HG02973 (cell line): ENCODE measurements around the gene TMEM170B.

Experiments
- ATAC-seq: cut with Tn5 transposase; IDR thresholded peaks from one replicate; pipeline ENCODE4 v1.9.1; 2021; ENCODE audit warnings: moderate library complexity; ENCODE audit not compliant: unreplicated experiment

TMEM170B gene

DNA sequence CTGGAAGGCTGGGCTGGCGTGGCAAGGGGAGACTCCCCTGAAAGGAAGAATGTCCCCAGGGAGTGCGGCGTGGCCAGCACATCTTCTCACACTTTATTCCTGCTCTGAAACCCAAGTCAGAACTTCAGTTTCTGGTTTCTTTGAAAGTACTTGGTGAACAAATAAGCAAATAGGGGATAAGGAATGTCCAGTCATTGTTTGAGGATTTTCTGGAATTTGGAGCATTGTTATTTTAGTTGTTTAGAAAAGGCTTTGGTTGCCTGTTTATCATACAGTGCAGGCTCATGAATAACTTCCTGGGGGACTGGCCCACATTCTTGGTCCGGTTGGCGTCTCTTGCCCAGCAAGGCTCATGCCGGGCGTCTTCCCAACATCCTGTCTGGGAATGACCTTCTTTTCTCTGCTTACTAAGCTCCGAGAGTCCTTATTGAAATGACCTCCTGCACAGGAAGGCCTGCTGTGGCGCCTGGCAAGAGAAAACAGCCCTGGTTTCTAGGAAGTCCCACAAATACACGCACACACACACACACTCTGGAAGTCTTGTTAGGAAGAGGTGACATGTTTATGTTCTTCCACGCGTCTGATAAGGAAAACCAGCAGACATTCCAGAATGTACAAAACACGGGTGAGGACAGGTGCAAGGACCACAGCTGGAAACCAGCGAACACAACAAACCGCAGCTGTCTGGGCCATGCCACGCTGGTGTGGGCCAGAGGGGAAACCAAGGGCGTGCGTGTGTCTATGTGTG, 71.9 kb downstream of the TMEM170B start:
- no peak for ATAC-seq

DNA sequence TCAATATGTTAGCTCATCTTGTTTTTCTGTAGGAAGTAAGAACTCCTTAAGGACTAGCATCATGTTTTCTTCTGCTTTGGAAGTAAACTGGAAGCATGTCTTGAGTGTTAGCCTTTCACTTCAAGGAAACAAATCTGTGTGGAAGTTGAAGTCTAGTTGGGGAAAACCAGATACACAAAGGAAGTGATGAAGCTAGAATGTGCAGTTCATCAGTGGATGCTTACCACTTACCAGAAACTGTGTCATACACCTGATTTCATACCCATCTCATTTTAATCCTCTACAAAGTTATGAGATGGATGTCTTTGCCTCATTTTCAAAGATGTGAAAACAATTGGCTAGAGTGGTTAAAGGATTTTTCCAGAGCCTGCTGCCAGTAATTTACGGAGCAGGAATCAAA, 75.8 kb downstream of the TMEM170B start:
- no peak for ATAC-seq

DNA sequence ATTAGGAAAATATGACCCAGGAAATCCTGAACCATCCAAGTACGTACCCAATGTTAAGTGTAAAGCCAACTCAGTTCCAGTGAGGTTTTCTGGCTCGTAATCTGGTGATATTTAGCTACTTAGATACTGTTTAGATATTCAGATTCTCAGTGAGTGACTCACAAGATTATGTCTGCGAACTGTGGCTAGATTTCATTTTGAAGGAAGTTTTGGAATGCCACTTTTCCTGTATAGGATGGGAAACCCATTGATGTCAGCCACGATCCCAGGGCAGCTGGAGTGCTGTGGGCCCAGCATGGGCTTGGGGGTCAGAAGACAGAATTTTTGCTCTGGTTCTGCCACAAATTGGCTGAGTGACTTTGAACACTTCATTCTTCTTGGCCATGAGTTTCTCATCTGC, 76.3 kb downstream of the TMEM170B start:
- ATAC-seq = no peak

DNA sequence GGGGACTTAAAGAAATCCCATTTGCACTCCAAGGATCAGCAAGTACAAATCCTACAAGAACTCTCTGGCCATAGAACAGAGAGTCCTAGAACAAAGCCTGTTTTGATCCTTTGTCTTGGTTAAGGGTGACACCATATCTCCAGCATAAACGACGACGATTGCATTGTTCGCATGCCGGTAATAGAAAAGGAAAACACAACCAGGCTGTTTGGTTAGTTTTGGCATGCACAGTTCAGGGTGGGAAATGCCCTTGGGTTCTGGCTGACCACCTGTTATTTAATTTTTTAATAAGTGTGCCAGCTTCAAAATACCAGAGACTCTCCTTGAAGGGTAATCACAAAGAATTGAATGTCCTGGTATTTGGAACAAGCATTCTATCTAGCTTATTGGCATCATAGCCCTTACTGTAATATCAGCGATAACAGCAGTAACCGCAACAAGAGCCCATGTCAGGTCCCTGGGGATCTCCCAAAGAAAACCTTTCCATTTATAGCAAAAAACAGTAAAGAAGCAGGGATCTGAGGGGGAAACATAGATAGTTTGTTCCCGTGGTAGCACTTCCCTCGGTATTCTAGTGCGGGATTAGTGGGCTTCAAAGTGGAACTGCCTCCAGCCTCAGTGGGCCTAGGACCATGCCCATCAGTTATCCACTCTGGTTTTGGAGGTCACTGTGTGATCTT, 77.1 kb downstream of the TMEM170B start:
- no peak for ATAC-seq

DNA sequence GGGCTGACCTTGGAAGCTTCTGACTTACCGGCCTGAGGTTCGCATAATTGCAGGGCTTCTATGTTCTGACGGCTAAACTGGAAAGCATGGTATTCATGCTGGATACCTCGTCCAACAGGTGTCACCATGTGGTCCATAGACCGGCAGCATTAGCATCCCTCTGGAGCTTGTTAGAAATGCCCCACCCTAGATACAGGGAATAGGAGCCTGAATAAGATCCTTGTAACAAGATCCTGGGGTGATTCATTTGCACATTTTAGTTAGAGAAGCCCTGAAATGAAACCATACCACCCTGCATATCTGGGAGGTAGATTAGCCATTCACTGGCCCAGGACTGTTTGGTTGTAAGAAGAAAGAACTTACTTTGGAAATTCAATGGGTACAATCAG, 77.7 kb downstream of the TMEM170B start:
- ATAC-seq = no peak

DNA sequence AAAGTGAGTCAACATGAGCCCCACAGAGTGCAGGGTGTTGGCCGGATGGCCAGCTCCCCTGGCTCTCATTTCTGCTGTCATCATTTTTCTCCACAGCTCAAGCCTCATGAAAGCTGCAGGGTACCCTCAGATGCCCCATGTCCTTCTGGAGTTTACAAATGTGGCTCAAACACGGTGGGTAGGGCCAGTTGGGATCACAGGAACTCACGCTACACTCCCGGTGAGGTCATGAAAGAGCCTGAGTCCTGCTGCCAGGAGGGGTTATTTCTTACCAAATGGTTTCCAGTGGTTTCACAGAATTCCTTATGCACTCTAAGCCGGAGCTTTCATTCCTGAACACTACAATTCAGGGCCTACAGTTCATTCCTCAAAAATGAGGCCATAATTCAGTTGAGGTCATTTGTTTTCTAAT, 78.7 kb downstream of the TMEM170B start:
- no peak for ATAC-seq

DNA sequence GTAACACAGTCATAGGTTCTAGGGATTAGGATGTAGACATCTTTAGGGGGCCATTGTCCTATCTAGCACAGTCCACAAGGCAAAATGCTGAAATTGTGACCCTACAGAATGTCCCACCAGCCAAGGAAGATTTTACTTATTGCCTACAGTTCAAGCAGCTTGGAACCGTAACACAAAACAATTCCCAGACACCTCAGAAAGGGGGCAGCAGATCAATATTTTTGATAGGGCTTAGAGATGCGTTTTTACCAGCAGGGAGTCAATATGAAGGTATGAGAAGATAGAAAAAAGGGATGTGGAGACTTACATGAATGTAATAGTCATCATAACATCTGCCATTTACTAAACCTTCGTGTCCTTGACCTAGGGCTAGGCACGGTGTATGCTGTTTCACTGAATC, 81.0 kb downstream of the TMEM170B start:
- ATAC-seq = no peak

DNA sequence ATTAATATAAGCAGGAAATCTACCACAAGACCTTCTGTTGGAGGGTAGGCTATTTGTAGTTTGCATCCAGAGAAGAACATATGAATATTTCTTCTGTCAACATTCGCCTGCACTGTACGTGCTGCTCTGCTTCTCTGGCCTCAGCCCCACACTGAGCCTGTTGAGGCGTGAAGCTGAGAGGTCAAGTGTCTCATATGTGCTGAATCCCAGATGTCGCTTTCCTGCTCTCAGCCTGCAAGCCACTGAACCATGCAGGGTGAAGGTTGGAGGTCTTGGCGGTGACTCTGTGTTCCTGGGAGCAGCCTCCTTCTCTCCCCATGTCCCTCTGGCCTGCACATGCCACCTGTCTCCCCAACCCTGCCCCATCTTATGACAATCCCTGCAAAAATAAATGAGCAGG, 83.6 kb downstream of the TMEM170B start:
- ATAC-seq = no peak

DNA sequence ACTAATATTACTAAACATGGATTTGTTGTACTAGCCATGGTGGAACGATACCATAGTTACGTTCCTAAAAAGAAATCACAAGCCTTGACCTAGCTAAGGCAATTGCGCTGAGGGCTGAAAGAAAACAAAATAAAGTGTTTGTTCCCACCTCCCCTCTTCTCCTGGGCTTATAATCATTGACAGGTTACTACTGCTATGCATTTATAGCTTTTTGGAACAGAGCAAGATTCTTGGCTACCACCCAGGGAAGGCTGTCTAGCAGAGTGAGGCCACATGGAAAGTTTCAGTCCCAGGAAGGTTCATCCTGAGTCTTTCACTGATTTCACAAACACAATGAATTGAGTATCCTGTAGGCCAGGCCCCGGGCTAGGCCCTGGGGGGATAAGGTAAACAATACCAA, 84.6 kb downstream of the TMEM170B start:
- no peak for ATAC-seq

DNA sequence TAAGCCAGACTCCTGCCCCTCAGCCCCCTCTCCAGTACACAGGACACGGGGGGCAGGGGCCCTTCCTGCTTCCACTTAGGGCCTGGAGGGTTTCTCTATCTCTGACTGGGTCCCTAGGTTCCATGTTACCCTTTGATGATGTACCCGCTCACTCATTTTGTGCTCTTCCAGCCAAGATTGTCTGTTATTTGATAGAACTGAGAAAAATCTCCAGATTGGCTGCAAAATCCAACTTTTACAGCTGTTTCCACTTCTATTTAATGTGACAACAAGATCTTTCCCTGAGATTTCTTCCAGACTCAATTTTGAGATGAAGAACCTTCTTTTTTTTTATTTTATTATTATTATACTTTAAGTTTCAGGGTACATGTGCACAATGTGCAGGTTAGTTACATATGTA, 85.7 kb downstream of the TMEM170B start:
- no peak for ATAC-seq

DNA sequence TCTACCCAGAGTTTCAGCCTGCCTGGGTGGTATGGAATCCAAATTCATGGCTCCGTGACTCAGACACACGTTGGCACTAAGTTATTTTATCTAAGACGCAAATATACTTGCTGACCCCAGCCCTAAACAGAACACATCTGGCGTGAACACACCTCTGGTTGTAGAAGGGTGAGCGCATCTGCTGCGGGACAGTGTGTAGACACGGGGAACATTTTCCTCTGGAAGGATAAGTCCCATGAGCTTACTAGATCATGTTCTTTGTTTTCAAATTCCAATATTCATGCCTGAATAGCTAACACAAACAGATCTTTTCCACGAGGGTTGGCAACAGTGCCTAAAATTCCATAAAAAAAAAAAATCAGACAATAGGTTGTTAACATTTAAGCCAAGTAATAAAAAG, 87.8 kb downstream of the TMEM170B start:
- ATAC-seq = no peak

DNA sequence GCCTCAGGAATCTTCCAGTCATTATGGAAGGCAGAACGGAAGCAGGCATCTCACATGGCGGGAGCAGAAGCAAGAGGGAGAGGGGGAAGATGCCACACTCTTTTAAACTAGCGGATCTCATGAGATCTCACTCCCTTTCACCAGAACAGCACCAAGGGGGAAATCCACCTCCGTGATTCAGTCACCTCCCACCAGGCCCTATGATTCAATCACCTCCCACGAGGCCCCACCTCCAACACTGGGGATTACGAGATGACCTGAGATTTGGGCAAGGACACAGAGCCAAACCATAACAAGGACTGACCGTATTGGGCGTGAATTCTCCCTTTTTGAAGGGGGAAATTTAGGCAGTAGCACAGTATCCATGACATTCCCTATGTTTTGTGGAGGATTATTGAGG, 88.8 kb downstream of the TMEM170B start:
- no peak for ATAC-seq

DNA sequence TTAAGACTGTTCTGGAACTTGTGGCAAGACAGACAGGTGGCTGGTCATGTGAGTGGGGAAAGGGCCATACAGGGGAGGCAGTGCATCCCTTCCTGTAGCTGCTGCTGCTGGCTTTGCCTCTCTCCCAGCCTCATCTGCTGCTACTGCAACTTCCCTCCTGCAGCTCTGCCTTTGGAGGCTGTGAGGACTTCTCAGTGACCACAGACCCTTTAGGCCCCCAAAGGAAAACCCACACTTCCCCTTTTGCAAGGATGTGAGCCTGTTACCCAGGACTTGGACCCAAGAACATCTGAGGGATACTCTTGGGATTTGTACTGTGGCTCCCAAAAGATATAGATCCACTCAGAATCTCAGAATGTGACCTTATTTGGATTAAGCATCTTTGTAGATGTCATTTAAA, 91.0 kb downstream of the TMEM170B start:
- no peak for ATAC-seq

DNA sequence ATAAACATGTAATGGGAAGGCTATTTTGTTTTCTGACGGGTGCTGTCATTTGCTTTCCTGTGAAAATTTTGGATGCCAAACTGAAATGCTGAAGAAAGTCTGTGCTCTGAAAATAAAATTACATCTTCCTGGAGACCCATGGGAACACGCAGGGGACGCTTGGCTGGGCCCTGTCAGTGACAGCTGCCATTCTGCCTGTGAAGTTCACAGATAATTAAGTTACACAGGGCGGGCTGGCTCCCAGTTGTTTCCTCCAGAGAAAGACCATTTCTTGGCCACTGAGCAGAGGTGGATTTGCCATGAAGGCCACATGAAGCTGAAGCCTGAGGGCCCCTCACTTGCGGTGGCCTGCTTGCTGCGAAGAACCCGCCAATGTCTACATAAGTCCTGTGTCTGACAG, 93.5 kb downstream of the TMEM170B start:
- ATAC-seq = no peak

DNA sequence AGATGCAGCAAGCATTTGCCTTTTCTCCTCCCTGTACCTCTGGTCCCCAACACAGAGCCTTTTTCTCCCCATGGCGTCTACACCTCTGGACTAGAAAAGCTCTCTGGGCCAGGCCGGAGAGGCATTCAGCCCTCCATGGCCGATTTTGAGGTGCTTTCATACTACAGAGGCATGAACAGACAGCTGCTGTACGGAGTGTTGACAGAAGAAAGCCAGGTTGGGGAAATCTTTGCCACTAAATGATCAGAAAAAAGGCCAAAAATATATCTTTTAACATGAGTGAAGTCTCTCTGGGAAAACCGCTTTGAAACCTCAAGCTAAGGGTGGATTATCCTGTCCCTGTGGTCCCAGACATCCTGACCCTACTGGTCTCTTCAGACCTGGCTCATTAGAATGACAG, 94.0 kb downstream of the TMEM170B start:
- no peak for ATAC-seq

DNA sequence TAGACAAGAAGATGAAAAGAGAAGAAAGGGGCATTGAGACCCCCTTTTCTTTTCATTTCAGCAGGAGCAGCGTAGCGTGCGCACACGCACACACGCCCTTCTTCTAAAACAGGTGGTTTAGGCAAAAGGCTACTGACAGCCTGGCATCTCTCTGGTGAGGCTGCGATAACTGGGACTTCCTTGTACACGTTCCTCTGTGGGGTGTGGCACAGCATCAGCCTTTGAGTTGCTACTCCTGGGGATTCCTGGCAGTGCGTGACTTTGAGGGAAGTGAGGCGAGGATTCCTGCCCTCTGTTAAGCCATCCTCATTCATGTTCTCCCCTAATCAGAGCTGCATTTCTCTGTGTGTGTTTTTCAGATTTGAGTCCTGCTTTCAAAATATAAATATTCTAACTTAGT, 94.7 kb downstream of the TMEM170B start:
- no peak for ATAC-seq

DNA sequence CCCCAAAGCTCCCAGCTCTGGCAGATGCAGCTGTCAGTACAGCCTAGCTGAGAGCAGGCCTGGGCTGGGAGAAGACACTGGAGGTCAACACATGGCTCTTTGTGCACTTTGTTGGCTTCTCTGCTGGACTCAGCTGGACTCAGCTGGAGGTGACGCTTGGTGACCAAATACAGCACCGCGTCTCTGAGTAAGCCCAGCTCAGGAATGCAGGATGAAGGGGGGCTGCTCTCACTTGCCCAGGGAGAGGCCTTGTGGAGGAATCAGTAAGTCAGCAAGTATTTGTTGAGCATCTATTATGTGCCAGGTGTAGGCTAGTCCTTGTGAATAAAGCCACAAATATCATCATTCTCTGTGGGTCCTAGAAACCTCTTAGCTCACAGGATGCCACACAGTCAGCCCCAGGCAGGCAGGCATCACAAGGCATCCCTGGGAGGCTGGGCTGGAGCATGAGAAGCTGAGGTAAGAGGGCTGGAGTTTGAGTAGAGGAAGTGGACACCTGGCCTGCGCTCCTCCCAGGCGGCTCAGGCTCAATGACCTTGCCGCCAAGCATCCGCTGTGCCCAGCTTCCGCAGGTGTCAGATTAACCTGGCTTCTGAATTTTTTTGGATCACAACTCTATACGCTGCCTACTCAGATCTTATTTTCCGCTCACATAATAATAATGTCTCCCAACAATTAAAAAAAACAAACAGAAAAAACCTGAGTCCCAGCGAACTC, 95.4 kb downstream of the TMEM170B start:
- no peak for ATAC-seq
